ENCODE results near the gene STK40.

STK40 gene

DNA sequence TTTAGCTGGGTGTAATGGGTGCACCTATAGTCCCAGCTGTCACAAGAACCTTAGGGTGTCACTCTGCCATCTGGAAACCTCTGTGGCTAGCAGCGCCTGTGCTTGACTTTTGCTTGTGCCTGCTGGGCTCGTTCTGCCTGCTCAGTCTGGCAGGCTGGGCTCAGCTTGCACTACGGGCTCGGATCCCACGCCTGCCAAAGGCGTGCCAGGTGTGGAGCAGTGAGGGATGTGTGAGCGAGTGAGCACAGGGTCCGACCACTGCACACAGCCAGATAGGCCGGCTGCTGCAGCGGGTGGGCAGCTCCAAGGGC is 14.7 kb upstream of the STK40 start:
- TF ChIP-seq, protein P1, sequence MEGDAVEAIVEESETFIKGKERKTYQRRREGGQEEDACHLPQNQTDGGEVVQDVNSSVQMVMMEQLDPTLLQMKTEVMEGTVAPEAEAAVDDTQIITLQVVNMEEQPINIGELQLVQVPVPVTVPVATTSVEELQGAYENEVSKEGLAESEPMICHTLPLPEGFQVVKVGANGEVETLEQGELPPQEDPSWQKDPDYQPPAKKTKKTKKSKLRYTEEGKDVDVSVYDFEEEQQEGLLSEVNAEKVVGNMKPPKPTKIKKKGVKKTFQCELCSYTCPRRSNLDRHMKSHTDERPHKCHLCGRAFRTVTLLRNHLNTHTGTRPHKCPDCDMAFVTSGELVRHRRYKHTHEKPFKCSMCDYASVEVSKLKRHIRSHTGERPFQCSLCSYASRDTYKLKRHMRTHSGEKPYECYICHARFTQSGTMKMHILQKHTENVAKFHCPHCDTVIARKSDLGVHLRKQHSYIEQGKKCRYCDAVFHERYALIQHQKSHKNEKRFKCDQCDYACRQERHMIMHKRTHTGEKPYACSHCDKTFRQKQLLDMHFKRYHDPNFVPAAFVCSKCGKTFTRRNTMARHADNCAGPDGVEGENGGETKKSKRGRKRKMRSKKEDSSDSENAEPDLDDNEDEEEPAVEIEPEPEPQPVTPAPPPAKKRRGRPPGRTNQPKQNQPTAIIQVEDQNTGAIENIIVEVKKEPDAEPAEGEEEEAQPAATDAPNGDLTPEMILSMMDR (IDR thresholded peaks at IDR 0.05; ENCODE audit: insufficient read depth, low read depth, low read length, missing control alignments): no peak
- H3K4me3 ChIP-seq (ENCODE audit: low read depth, low read length): peak overlapping the region; percentile 38
- DNase-seq (ENCODE audit: low read depth): no peak

DNA sequence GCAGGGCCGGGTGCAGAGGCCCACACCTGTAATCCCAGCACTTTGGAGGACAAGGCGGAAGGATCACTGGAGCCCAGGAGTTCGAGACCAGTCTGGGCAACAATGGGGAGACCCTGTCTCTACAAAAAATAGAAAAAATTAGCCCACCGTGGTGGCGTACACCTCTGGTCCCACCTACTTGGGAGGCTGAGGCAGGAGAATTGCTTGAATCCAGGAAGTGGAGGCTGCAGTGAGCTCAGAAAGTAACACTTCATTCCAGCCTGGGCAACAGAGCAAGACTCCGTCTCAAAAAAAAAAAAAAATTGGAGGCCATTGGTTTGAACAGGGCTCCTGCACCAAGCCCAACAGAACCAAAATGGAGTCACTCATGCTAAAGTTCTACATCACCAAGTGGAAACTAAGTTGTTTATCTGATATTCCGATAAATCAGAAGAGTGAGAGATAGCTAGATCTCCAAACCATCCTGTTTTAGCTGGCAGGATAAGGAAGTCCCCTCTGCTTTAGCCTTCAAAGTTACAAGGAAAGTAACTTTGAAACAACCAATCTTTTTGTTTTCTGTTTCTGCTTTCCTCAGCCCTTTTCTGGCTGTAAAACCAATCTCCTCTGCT is 12.8 kb upstream of the STK40 start:
- H3K4me3 ChIP-seq (ENCODE audit: low read depth, low read length): peak overlapping the region; percentile 91
- TF ChIP-seq, protein P1 (IDR thresholded peaks at IDR 0.05; ENCODE audit: insufficient read depth, low read depth, low read length, missing control alignments): no peak
- DNase-seq (ENCODE audit: low read depth): no peak

DNA sequence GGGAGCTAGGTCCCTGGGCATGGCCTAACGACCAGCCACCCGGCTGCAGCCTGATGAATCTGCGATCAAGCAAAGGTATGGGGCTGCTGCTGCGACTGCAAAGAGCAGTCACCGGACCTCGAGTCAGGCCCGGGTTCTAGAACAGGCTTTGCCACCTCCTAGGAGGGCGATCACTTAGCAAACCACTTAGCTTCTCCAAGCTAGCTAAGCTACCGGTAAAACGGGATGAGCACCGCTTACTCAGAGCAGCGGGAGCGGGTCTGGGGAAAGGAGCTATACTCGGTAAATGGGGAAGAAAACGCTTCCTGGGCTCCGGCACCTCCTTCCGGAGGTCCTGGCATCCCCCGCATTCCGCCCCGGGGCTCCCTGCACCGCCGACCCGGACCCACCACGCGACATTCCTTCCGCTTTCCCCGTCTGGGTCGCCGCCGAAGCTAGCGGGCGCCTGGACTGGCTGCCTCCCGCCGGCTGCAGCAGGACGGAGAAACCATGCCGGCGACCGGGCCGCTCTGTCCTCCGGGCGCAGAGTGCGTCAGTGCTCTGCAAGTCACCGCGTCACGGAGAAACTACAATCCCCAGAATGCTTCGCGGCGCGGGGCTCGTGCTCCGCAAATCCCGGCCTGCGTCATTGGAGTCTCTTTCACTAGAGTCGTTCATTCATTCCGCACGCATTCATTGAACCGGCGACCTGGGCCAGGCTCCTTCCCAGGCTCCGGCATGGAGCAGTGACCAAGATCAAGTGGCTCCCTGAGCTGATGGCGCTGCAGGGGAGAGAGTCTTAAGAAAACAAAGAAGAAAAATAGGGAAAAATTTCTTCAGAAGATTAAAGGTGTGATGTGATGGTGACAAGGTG is 11.9 kb upstream of the STK40 start, which contains the start of gene LSM10:
Gene LSM10, minus strand, starts transcription at position 531 of the 853 bp plus-strand sequence. CDS start 3,779 bp downstream, outside the sequence.
- TF ChIP-seq, protein P1 (IDR thresholded peaks at IDR 0.05; ENCODE audit: insufficient read depth, low read depth, low read length, missing control alignments): no peak
- peak within 1 kb of the TSS; percentile 91 for H3K4me3 ChIP-seq (ENCODE audit: low read depth, low read length)
- DNase-seq (ENCODE audit: low read depth): peak; percentile 95

DNA sequence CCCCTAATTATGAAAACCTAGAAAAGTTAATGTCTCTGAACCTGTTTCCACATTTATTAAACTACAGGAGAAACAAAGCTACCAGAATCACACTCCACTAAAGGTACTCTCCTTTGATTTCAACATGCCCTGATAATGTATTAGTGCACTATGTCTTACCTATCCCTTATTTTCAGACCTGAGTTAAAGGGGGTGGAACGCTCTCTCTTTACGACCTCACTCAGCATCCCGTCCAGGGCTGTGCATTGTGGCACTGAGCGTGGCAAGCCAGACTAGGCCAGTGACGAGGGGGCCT is 11.3 kb upstream of the STK40 start:
- TF ChIP-seq, protein P1 (IDR thresholded peaks at IDR 0.05; ENCODE audit: insufficient read depth, low read depth, low read length, missing control alignments): no peak
- DNase-seq (ENCODE audit: low read depth): no peak

DNA sequence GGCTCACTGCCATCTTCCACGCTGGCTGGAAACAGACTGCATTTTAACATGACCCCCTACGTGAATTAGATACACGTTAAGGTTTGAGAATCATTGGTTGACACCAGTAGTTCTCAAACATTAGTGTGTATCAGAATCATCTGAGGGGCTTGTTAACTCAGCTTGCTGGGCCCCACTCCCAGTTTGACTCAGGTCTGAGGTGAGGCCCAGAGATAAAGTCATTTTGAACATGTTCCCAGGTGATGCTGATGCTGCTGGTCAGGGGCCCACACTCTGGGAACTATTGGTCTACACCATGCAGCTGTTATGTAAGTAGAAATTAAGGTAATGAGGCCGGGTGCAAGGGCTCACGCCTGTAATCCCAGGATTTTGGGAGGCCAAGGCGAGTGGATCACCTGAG is 10.6 kb upstream of the STK40 start:
- TF ChIP-seq, protein P1 (IDR thresholded peaks at IDR 0.05; ENCODE audit: insufficient read depth, low read depth, low read length, missing control alignments): no peak
- H3K4me3 ChIP-seq (ENCODE audit: low read depth, low read length): peak overlapping the region; percentile 91
- DNase-seq (ENCODE audit: low read depth): peak; percentile 34

More for the DNA sequence above, 11.3 kb upstream of the STK40 start:
- peak overlapping the region; percentile 91 for H3K4me3 ChIP-seq (ENCODE audit: low read depth, low read length)

DNA sequence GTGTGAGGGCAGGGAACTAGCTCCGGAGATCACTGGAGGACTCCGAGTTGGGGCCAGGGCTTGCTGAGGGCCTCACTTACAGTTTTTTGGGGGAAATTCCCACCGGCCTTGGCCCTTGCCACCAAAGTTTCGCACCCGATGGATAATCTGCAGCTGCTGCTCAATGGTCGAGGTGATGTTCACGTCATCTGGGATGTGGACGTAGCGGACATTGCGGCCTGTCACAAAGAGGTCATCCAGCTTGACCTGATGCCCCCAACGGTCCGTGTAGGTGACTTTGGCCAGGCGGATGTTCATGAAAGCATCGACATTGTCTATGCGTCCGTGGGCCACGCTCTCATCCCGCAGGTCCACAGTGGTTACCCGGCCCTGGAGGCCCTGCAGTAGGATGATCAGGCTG is 8.0 kb upstream of the STK40 start:
- TF ChIP-seq, protein P1 (IDR thresholded peaks at IDR 0.05; ENCODE audit: insufficient read depth, low read depth, low read length, missing control alignments): no peak
- no peak overlapping the region for H3K4me3 ChIP-seq (ENCODE audit: low read depth, low read length)
- DNase-seq (ENCODE audit: low read depth): no peak
